ENCODE measurements around the gene CLMN.

Gene CLMN

DNA sequence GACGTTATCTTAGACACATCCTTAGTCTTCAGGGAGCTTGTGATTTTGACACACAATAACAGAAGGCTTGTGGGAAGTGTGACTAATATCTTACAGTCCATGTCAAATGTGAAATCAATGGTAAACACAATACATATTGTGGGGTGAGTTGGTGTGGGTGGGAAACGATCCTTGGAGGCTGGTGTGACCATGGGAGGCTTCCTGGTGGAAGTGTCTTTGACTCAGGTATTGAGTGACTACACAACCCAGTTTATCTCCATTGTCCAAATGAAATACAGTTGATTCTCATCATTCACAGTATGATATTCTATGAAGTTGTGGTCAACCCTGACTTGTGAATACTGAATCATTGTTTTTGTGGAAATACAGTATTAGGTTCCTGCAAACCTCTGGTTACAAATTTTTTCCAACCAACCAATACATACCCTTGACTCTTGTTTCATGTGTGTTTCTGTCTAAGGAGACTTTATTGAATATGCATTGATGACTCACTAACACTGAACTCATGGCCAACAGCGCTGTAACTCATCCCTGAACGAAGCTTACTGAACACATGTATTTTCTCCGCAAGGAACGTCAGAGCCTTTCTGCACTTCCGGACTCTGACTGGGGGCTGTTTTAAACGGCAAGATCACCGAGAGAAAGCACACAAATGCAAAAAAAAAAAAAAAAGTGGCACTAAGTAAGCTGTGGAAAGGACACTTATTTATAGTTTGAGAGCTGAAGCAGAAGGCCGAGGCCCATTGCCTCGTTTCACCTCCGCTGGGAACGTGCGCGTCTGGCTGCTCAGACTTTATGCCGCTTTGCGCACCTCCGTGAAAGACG lies 59.0 kb downstream of the CLMN start:
- peak; percentile 67 for DNase-seq (ENCODE audit: low read depth)

DNA sequence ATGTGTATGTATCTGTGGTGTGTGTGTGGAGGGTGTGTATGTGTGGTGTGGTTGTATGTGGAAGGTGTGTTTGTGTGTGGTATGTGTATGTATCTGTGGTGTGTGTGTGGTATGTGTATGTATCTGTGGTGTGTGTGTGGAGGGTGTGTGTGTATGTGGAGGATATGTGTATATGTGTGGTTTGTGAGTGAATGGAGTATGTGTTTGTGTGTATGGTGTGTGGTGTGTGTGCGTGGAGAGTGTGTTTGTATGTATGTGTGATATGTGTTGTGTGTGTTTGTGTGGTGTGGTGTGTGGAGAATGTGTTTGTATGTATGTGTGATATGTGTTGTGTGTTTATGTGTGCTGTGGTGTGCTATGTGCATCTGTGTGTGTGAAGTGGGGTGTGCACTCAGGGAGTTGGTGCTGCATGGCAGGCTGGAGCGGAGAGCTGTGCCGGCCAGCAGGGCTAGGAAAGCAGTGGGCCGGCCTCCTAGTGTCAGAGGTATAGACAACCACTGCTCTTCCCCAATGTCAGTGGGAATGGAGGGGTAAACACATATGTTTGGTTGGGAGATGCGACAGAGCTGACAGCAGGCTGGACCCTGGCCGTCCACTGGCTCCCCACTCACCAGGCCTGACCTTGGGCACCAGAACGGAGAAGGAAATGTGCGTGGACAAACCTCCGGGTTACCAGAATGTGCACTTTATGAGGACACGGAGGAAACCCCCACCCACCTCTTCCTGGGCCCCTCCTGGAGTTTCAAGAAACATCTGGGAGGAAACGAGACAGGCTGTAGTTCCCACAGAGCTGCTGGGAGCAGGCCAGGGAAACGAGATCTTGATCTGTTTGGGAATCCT lies 60.7 kb downstream of the CLMN start:
- no peak for DNase-seq (ENCODE audit: low read depth)

DNA sequence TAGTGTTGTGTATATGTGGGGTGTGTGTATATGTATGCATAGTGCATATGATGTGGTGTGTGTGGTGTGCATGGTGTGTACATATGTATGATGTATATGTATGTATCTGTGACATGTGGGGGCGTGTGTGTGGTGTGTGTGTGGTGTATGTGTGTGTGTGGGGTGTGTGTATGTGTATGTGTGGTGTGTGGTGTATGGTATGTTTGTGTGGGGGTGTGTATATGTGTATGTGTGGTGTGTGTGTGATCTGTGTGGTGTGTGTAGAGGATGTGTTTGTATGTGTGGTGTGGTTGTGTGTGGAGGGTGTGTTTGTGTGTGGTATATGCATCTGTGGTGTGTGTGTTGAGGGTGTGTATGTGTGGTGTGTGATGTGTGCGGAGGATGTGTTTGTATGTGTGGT lies 61.6 kb downstream of the CLMN start:
- DNase-seq (ENCODE audit: low read depth), result no peak

DNA sequence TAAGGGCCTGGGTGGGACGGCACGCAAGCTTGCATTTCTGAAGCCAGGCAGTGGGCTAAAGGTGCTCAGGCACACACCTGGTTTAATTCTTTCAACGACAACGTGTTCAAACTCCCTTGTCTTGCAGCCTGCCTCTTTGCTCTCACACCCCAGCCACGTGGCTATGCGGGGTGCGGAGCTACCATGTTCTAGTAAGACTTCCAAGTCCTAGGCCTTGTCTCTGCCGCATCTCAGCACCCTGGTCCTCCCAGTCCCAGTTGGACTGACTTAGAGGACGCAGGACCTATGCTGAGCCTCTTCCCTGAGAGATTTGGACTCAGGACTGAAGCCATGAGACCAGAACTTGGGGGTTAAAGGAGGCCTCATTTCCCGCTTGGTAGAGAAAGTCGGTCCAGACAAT lies 62.2 kb downstream of the CLMN start:
- DNase-seq (ENCODE audit: low read depth), result no peak

DNA sequence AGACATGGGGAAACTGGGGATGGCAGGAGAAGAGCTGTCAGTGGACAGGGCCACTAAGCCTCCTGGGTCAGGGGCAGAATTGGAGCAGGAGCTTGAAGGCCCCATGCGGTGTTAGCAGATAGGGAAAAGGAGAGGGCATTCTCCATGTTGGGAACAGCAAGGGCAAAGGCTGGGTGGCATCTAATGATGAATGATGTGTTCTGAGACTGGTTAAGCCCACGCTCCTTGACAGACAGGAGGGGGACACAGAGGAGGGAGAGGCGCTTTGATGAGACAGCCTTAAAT lies 63.0 kb downstream of the CLMN start:
- no peak for DNase-seq (ENCODE audit: low read depth)

DNA sequence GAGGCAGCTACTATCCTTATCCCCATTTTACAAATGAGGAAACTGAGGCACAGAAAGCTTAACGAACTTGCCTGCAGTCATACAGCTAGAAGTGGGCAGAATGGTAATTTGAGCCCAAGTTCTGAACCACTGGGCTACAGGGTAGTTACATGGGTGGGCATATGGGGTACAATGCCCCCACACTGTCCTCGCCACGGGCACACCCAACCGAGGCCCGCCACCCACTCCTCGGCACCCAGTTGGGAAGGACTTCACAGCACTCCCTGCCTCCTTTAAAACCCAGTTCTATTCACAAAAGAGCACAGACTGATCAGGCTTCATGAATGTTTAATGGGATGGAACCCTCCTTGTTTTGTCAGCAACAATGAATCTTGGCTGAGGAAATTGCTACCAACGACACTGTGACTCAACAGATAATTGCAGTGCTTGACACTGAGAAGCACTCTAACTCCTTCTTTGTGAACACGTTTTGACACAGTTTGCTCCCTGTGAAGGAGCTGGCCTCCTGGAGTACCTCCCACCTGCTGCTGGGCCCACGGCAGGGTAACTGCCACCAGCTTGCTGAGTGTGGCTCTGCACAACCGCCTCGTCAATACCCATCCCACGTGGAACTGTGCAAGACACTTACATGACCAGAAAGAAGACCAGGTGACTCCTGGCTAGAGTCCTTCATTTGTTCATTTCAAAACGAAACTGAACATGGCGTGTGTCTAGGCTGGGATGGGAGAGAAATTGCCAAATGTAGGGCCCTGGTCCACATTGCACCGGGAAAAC lies 63.5 kb downstream of the CLMN start:
- DNase-seq (ENCODE audit: low read depth), result no peak

DNA sequence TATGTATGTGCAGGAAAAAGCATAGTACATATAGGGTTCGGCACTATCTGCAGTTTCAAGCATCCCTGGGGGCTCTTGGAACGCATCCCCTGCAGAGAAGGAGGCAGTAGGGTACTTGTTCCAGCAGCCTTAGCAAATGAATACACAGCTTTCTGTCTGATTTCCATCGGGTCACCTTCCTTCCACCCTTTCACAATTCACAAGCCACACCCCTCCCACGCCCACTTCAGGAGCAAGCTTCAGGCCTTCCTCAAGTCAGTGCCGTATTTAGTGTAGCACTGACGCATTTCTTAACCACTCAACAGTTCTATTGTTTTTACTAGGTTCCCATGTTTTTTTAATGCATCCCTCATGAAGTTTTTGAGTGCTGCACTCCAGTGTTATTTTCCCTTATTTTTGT lies 64.2 kb downstream of the CLMN start:
- no peak for DNase-seq (ENCODE audit: low read depth)

DNA sequence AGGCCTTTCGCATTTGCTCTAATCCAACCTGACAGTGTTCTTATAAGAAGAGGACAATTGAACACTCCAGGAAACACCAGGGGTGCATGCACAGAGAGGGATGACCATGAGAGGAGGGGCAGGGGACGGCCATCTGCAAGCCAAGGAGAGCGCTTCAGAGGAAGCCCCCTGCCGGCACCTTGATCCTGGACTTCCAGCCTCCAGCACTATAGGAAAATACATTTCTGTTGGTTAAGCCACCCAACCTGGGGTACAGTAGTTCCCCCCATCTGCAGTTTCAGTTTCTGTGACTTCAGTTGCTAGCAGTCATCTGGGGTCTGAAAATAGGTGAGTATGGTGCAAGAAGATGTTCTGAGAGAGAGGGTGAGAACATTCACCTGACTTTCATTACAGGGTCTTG lies 64.7 kb downstream of the CLMN start:
- no peak for DNase-seq (ENCODE audit: low read depth)

DNA sequence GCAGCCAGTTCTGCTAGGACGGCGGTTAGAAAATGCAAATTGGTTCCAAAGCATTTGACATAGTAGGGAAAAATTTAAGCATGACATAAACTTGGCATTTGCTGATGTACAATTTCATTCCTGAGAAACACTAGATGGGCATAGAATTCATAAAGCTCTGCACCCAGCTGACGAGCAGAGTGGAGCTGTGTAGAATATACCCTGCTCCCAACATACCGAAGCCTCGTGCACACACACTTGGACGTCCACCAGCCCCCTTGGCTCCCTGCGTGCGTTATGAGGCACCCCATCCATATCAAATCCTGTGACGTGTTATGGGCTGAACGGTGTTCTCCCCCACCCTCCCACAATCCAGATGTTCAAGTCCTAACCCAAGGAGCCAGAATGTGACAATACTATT lies 65.4 kb downstream of the CLMN start:
- no peak for DNase-seq (ENCODE audit: low read depth)

DNA sequence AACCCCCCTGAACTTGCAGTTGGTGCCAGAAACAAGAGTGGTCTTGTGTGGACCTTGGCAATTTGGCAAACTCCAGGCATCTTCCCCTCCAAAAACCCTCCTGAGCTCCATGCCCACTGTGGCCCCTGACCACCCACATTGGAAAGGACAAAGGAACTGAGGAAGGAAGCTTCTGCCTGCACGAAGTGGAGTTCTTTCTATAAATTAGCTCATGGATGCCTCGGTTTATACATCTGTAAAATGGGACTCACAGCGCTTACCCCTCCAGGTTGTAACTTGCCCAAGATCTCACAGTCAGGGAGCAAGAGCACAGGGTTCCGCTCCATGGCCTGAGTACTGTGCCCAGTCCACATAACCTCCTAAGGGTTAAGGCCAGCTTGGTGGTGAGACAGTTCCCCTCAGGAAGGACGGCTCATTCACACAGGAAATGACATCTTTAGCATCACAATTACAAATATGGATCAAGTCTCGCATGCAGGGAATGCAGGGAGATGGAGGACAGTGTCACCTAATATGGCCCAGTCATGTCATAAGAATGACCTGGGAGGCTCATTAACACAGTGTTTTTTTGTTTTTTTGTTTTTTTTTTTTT lies 66.6 kb downstream of the CLMN start:
- DNase-seq (ENCODE audit: low read depth), result no peak

DNA sequence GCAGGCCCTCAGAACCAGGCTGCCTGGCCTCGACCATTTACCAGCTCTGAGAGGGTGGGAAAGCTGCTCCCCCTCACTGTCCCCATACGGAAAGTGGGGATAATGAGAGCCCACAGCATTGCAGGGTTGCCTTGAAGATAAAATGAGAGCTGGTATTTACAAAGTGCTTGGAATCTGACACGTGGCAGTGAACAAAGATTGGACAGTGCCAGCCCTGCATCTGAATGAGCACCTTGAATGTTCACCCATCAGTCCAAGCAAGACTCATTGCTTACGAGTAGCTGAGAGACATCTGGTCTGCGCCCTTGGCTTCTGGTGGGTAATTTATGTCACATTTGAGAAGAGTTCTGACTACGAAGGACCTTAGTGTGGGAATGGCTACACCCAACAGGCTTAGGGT lies 67.5 kb downstream of the CLMN start:
- DNase-seq (ENCODE audit: low read depth), result no peak

DNA sequence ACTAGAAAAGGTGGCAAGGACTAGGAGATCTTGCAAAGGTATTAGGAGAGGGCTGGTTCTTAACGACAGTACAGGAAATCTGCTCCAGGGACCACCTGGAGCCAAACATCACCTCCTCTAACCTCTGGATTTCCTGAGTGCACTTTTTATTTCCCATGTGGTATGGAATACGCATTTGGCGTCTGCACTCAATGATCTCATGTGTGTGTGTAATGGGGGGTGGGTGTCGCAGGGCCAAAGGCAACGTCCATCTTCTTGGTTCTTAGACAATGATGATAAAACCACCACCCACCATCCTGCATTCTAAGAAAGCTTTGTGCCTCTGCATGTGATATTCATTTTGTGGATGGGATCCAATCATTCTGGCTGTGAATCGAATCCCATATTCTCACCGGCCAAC lies 68.8 kb downstream of the CLMN start:
- DNase-seq (ENCODE audit: low read depth), result no peak

DNA sequence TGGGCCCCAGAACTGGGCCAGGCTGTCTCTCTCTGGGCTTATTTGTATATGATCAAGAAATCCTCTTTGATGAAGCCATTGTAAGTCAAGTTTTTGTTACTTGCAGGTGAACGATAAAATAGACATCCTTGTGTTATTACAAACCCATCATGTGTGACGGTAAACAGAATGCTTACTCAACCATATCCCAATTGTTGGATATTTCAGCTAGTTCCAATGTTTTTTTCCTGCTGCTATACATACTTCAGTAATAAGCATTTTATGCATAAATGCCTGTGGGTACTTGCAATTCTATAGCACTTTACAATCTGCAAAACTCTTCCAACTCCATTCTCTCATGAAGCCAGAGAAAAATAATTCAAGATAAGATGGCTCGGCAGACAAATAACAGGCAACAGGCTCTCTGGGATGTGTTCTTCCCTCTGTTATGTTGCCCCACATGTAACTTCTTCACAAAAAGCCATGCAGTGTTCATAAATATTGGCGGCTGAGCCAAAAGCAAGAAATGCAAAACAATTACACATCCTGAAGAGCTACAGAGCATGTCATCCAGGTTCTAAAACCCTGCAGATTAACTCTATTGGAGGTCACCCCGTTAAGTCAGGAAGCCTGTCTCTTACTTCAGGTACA lies 69.5 kb downstream of the CLMN start:
- DNase-seq (ENCODE audit: low read depth), result no peak

DNA sequence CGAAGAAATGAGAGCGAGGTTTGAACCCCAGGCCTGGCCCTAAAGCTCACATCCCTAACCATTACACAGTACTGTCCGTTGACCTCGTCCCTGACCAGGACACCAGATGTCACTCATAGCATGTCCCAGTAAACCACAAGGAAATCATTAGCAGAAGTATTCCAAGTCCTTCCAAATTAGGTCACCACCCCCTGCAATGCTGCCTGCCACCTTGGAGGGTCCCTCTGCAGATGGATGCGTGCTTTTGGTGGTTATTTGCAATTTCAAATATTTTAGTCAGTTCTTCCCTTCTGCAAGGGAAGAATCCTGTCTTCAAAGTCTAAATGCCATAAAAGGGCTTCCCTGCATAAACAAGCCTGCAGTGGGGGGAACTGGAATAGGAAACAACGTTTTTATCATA lies 71.3 kb downstream of the CLMN start:
- no peak for DNase-seq (ENCODE audit: low read depth)

DNA sequence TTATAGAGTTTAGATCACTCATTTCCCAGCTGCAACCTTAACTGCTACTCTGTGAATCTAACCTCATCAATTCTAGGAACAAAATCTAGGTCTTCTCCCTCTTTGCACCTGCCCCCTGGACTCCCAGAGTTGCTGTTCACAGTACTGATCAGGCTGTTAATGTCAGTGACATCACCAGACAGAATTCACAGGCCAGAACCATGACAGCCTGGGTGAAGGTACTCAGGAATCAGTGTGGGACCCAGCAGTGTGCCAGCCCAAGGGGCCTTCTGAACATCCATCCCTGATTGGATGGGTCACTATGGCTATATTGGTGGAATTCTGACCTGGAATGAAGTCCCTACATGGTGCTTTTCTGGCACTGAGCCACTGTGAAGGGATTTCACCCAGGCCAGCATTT lies 72.8 kb downstream of the CLMN start:
- DNase-seq (ENCODE audit: low read depth), result no peak

DNA sequence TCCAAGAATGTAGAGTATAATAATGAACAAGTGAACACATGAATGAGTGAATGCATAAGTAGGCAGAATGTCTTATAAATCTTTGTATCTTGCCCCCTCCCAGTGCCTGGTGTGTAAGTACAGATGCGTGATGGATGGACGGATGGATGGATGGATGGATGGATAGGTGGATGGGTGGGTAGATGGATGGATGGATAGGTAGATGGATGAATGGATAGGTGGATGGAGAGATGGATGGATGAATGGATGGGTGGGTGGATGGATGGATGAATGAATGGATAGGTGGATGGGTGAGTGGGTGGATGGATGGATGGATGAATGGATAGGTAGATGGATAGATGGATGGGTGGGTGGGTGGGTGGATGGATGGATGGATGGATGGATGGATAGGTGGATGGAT lies 74.4 kb downstream of the CLMN start:
- DNase-seq (ENCODE audit: low read depth), result no peak

DNA sequence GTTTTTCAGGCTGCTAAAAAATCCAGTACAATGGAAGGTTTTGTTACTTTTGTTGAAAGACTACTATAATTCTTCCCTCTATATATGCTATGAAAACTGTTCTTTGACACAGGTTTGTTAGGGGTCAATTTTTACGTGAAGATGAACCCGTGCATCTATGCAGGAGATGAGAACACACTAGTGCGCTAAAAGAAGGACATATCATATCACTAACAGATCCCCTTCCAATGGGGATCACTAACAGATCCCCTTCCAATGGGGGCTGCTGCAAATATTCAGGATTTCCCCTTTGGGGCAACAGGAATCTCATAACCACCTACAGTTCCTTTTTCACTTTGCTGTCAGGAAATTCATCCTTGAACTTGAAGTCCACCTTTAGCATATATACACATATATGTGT lies 75.1 kb downstream of the CLMN start:
- DNase-seq (ENCODE audit: low read depth), result no peak

DNA sequence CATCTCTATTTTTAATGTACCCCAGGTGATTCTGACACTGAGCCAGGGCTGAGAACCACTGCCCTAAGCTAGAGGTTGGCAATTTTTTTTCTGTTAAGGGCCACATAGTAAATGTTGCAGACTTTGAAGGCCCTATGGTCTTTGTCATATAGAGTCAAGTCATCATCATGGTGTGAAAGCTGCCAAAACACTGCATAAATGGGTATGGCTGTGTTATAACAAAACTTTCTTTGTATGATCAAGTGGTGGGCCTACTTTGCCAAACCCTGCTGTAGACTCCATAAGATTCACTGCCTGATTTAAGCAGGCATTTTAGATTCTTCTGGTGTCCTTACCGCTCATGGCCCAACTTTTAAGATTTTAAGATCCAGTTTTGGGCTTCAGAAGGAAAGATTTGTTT lies 76.8 kb downstream of the CLMN start:
- DNase-seq (ENCODE audit: low read depth), result no peak

DNA sequence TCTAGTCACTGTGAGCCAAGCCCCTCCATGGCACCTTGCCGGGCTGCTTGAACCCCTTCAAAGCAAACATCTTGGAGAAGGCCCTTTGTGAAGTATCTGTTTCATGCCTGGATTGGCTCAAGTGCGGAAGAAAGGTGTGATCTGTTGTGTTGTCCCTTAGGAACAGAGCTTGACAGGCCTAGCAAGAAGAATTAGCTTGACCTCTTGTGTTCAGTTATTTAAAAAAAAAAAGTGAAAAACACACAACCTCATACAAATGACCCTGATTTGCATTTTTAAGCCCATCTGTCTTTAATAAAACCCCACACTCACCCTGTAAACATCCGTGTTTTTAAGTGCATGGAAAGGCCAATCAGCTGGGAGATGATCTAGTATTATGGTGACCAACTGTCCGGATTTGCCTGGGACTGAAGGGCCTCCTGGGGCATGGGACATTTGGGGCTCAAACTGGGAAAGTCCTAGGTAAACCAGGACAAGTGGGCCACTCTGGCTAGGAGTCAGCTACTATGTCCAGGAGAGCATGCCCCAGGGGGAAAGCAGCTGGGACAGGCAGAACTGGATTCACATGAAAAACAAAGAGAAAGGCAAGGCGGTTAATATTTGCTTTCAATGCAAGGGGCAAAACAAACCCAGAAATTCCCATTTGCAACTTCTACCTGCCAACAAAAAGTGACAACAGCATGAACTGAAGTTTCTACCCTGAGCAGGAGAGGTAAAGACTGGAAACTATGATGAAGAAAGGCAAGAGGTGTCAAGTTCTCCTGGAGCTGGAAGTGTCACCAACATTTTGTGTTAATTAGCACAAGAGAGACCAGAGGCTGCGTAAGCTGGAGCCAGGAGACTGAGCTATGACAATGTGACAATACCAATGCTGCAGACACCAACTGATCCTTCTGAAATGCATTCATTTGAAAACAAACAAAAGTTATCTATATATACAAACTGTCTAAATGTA lies 78.6 kb downstream of the CLMN start:
- no peak for DNase-seq (ENCODE audit: low read depth)

DNA sequence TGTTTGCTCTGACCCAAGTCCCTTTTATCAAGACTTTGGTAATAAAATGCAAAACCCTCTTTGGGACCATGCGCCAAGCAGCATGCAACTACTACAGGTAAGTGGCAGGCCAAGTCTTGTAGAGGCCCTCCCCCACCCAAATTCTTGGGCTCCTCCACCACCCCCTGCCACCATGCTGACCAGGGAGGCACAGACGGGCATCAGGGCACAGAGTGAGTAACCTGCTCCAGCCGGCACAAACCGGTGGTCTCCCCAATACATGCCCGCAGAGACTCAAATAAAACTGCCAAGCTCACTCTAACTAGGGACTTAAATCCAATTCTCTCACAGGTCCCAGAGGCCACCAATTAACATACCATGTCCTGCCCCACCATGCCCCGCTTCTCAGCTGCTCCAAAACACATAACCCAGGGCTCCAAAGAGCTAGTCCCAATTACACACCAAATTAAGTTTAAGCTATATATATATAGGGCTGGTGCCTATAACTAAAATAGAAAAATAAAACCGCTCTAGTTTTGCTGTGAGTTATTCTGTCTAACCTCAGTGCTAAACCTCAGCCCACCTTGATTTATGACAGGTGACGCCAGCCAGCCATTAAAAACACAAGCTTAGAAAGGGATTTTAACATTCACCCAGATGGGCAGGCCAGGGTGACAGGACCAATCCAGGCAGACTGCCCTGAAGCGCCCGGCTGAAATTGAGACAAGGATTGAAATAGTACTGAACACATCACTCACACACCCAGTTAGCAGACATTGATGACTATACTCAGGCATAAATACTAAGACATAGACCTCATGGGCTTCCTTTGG lies 81.0 kb downstream of the CLMN start:
- DNase-seq (ENCODE audit: low read depth), result no peak
